Mesodermal cell (in vitro differentiated cells): ENCODE measurements around the gene ZNF155. TPM values are rescaled to one million over a fixed set of nuclear protein-coding genes. Genes with fewer than 3 reads are reported as not detected.
"Not testable (repeated sequence)": the region's sequence is repeated elsewhere in the genome, so short reads cannot be mapped to it uniquely, and the experiment has no call there.

ENCODE experiments used
- H3K27ac ChIP-seq: 2 replicates; pipeline ENCODE4 v1.7.0; 2013; ENCODE audit warnings: mild to moderate bottlenecking, low read depth, low read length, moderate library complexity; ENCODE audit not compliant: severe bottlenecking
- H3K36me3 ChIP-seq: 2 replicates; pipeline ENCODE4 v1.7.1; 2013; ENCODE audit warnings: mild to moderate bottlenecking, low read length, moderate library complexity; ENCODE audit not compliant: control insufficient read depth, insufficient read depth
- H3K4me1 ChIP-seq: one replicate; pipeline ENCODE4 v1.7.1; 2013; ENCODE audit warnings: mild to moderate bottlenecking, low read length; ENCODE audit not compliant: insufficient read depth, control insufficient read depth, poor library complexity, severe bottlenecking
- H3K4me3 ChIP-seq: 2 replicates; pipeline ENCODE4 v1.7.0; 2013; ENCODE audit warnings: low read length, control low read depth, mild to moderate bottlenecking; ENCODE audit not compliant: insufficient read depth, poor library complexity, severe bottlenecking; ENCODE audit errors: extremely low read depth
- H3K9me3 ChIP-seq: 2 replicates; pipeline ENCODE4 v1.7.1; 2013; ENCODE audit warnings: mild to moderate bottlenecking, low read length, moderate library complexity; ENCODE audit not compliant: control insufficient read depth
- whole genome bisulfite sequencing, 2 experiments: methylation state at CpG; one replicate each; pipeline ENCODE4 v1.1.5; 2013; ENCODE audit warnings: missing lambda C conversion rate in 2 of 2; ENCODE audit not compliant: insufficient coverage in 2 of 2; 5-methylcytosine and 5-hydroxymethylcytosine counted together
- polyA plus RNA-seq, 2 experiments: library from polyadenylated mRNA; stranded (reverse); fragments of 50-300 nt; gene quantifications; one replicate each; pipeline ENCODE4 v1.2.3, GENCODE V29; 2013

The ZNF155 gene
- 10.5 TPM for polyA plus RNA-seq (2013, experiment 1 of 2)
- polyA plus RNA-seq (2013, experiment 2 of 2): 7.0 TPM

- Histone ChIP-seq H3K36me3 (peaks cover 3% of the 10 kb centered on the region), H3K9me3 (no peaks in the 10 kb centered on the region), H3K4me3 (peak within 1 kb of the TSS; percentile 59), H3K27ac (no peak within 1 kb of the TSS), H3K4me1 (no peaks in the 10 kb centered on the region)
- WGBS, 2 experiments: 0% methylated on average over 24 to 25 of the region's 40 CpGs
These were observed at the start of gene ZNF155 for GRCh38 chr19:43983912-43984686. Gene ZNF155 (plus strand): TSS chr19:43984188. CDS start chr19:43988544, 4,356 bp downstream.

GRCh38 chr19:43934985-43935708, 48.8 kb upstream of the ZNF155 start, which contains the start of gene ZNF45:
Gene ZNF45 (minus strand): TSS chr19:43935282. CDS start chr19:43922185, 13,097 bp downstream.
- Histone ChIP-seq H3K9me3 (no peaks in the 10 kb centered on the region), H3K27ac (peak within 1 kb of the TSS; percentile 77), H3K36me3 (peaks cover 29% of the 10 kb centered on the region), H3K4me1 (peaks cover 4% of the 10 kb centered on the region), H3K4me3 (peak within 1 kb of the TSS; percentile 75)
- 0 to 1% methylated on average over 41 of the region's 42 CpGs for WGBS, 2 experiments

GRCh38 chr19:43936188-43936587, 47.8 kb upstream of the ZNF155 start:
- Histone ChIP-seq H3K9me3 (no peaks in the 10 kb centered on the region), H3K36me3 (peaks cover 18% of the 10 kb centered on the region), H3K27ac (no peak overlapping the region), H3K4me1 (peaks cover 4% of the 10 kb centered on the region), H3K4me3 (no peak overlapping the region)
- WGBS, 2 experiments: 83 to 100% methylated on average over 1 of the region's 5 CpGs

- Histone ChIP-seq H3K9me3 (no peaks in the 10 kb centered on the region), H3K27ac (no peak overlapping the region), H3K4me1 (no peaks in the 10 kb centered on the region), H3K4me3 (no peak overlapping the region), H3K36me3 (no peaks in the 10 kb centered on the region)
- WGBS, 2 experiments: no CpG with 5 or more reads among the region's 3 CpGs
These were observed 44.3 kb upstream of the ZNF155 start for GRCh38 chr19:43939557-43940260.

- Histone ChIP-seq H3K27ac (no peak overlapping the region), H3K36me3 (no peaks in the 10 kb centered on the region), H3K4me1 (no peaks in the 10 kb centered on the region), H3K4me3 (no peak overlapping the region), H3K9me3 (no peaks in the 10 kb centered on the region)
- 67 to 100% methylated on average over 1 of the region's 4 CpGs for WGBS, 2 experiments
These were observed 43.3 kb upstream of the ZNF155 start for GRCh38 chr19:43940719-43941118.

GRCh38 chr19:43941209-43941608, 42.8 kb upstream of the ZNF155 start:
- Histone ChIP-seq H3K36me3 (no peaks in the 10 kb centered on the region), H3K4me1 (no peaks in the 10 kb centered on the region), H3K4me3 (no peak overlapping the region), H3K27ac (no peak overlapping the region), H3K9me3 (no peaks in the 10 kb centered on the region)
- no CpG with 5 or more reads among the region's 5 CpGs for WGBS, 2 experiments

- H3K36me3 ChIP-seq, H3K4me1 ChIP-seq, H3K27ac ChIP-seq, H3K4me3 ChIP-seq: not testable (repeated sequence)
- WGBS, 2 experiments: no CpG with 5 or more reads among the region's 1 CpG
- peaks cover 17% of the 10 kb centered on the region for H3K9me3 ChIP-seq
These were observed 36.6 kb upstream of the ZNF155 start for GRCh38 chr19:43947412-43947811.

GRCh38 chr19:43949803-43950202, 34.2 kb upstream of the ZNF155 start:
- WGBS, 2 experiments: 50 to 83% methylated on average over 1 of the region's 2 CpGs
- peaks cover 17% of the 10 kb centered on the region for H3K9me3 ChIP-seq
- not testable (repeated sequence) for H3K36me3 ChIP-seq, H3K4me1 ChIP-seq, H3K27ac ChIP-seq, H3K4me3 ChIP-seq

GRCh38 chr19:43950834-43951645, 32.9 kb upstream of the ZNF155 start, which contains the start of gene ZNF221:
Gene ZNF221 (plus strand): TSS chr19:43951228. CDS start chr19:43962727, 11,499 bp downstream.
- peak within 1 kb of the TSS; percentile 41 for H3K27ac ChIP-seq
- H3K4me3 ChIP-seq: peak within 1 kb of the TSS; percentile 76
- peaks cover 8% of the 10 kb centered on the region for H3K36me3 ChIP-seq
- no peaks in the 10 kb centered on the region for H3K4me1 ChIP-seq
- WGBS, 2 experiments: 2% methylated on average over 28 to 31 of the region's 40 CpGs
- H3K9me3 ChIP-seq: peaks cover 17% of the 10 kb centered on the region

- peaks cover 27% of the 10 kb centered on the region for H3K9me3 ChIP-seq
- 92 to 100% methylated on average over 1 of the region's 3 CpGs for WGBS, 2 experiments
- H3K36me3 ChIP-seq: peaks cover 10% of the 10 kb centered on the region
These were observed 27.2 kb upstream of the ZNF155 start for GRCh38 chr19:43956827-43957226.

More at GRCh38 chr19:43956827-43957226, 27.2 kb upstream of the ZNF155 start:
- H3K4me3 ChIP-seq: no peak overlapping the region
- no peak overlapping the region for H3K27ac ChIP-seq
- H3K4me1 ChIP-seq: no peaks in the 10 kb centered on the region
